Stomach (tissue), 4 donors: ENCODE data around the gene TENM4.

ENCODE experiments used
- CTCF ChIP-seq, 7 experiments: fragments of 450-650 bp in 4 of 7; fragments of 200-600 bp in 3 of 7; sonication (generic) in 3 of 7; IDR thresholded peaks; one replicate each; pipeline ENCODE4 v1.5.1; 2016 to 2019; ENCODE audit warnings: antibody characterized with exemption in 7 of 7, control low read depth in 2 of 7, mild to moderate bottlenecking in 1 of 7
- EP300 ChIP-seq: sonication (generic); formaldehyde crosslinking; IDR thresholded peaks from one replicate; pipeline ENCODE4 v1.6.1; 2017; ENCODE audit warnings: antibody characterized with exemption
- POLR2A ChIP-seq, 4 donors: fragments of 450-650 bp; IDR thresholded peaks; one replicate each; pipeline ENCODE4 v1.6.1; 2016; ENCODE audit warnings: antibody characterized with exemption in 4 of 4, control low read depth in 2 of 4, mild to moderate bottlenecking in 1 of 4, moderate library complexity in 1 of 4
- POLR2AphosphoS5 ChIP-seq, 3 donors: sonication (generic); formaldehyde crosslinking; IDR thresholded peaks; one replicate each; pipeline ENCODE4 v1.6.1; 2016; ENCODE audit warnings: antibody characterized with exemption in 3 of 3

- TF ChIP-seq CTCF (IDR thresholded peaks at IDR 0.05), result no peak
- no peak for TF ChIP-seq POLR2A (IDR thresholded peaks at IDR 0.05)
- no peak for TF ChIP-seq POLR2AphosphoS5 (IDR thresholded peaks at IDR 0.05)
- TF ChIP-seq EP300, result no peak
Observed at GRCh38 chr11:78657441-78657840, 783.4 kb downstream of the TENM4 start.
